Gastroesophageal sphincter (tissue), 3 donors: ENCODE results near the gene YPEL1.
"Not testable (repeated sequence)": the region's sequence is repeated elsewhere in the genome, so short reads cannot be mapped to it uniquely, and the experiment has no call there.

ENCODE experiments used
- CTCF ChIP-seq, 4 experiments: fragments of 200-600 bp in 2 of 4; fragments of 450-650 bp in 2 of 4; sonication (generic) in 1 of 4; IDR thresholded peaks; one replicate each; pipeline ENCODE4 v1.5.1; 2017 to 2019; ENCODE audit warnings: antibody characterized with exemption in 4 of 4, mild to moderate bottlenecking in 2 of 4, moderate library complexity in 2 of 4
- POLR2AphosphoS5 ChIP-seq: sonication (generic); formaldehyde crosslinking; IDR thresholded peaks from one replicate; pipeline ENCODE4 v1.6.1; 2017; ENCODE audit warnings: antibody characterized with exemption

GRCh38 chr22:21716395-21717122 is 19.0 kb downstream of the YPEL1 start:
- not testable (repeated sequence) for TF ChIP-seq CTCF (IDR thresholded peaks at IDR 0.05); POLR2AphosphoS5
